K562 (cell line): ENCODE data around the gene LDB1.

Experiments used
- CTCF ChIP-seq, 3 experiments: IDR thresholded peaks in 2 of 3; conservative IDR thresholded peaks in 1 of 3; 2 replicates each; pipeline ENCODE4 v1.5.1; 2011 to 2012; ENCODE audit warnings: low read length in 3 of 3, mild to moderate bottlenecking in 3 of 3, control low read depth in 2 of 3, improper control_type of control experiment in 1 of 3, inconsistent platforms in 1 of 3, low read depth in 1 of 3, mixed read lengths in 1 of 3, moderate library complexity in 1 of 3; ENCODE audit not compliant: insufficient read depth in 2 of 3
- ZNF785 ChIP-seq: fragments of 250-450 bp; sonication (Bioruptor Pico); IDR thresholded peaks from 2 replicates; pipeline ENCODE4 v1.4.0; 2020; ENCODE audit warnings: mild to moderate bottlenecking

GRCh38 chr10:102147561-102147960 is 27.4 kb upstream of the LDB1 start:
- no peak for TF ChIP-seq ZNF785 (CRISPR knock-in tag)
- TF ChIP-seq CTCF (IDR thresholded peaks at IDR 0.05 in 2 of 3, conservative IDR thresholded peaks at IDR 0.05 in 1 of 3; ENCODE audit: insufficient read depth in 2 of 3, low read depth in 1 of 3, low read length in 3 of 3), result no peak
